GM18907 (cell line): Measurements from ENCODE around the gene APOBEC3C.
"Not testable (repeated sequence)": the region's sequence is repeated elsewhere in the genome, so short reads cannot be mapped to it uniquely, and the experiment has no call there.

Experiments used
- ATAC-seq: cut with Tn5 transposase; IDR thresholded peaks from one replicate; pipeline ENCODE4 v1.9.1; 2021; ENCODE audit warnings: mild to moderate bottlenecking, moderate library complexity; ENCODE audit not compliant: unreplicated experiment

The APOBEC3C gene

DNA sequence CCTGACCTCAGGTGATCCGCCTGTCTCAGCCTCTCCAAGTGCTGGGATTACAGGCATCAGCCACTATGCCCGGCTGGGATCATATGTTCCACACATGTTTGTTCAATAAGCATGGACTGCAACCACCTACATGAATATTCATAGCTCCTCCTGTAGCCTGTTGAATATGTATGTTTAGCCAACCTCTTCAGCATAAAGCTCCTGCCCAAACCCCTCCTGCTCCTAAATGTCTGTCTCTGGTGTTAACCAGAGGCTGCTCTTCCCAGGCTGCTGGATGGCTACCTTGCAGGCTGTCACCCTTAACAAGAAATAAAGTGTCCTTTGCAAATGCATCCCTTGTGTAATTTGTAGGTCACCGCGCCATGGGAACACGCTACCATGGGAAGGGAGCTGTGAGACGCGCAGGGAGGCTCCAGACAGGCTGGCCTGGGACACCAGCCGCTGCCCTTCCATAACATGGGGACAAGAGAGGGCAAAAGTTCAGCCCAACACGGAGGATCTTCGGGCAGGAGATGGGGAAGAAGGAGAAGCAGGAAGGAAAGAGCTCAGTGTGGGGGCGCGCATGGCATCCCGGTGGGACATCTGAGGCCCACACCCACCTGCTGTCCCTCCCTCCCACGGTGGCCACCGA lies 6.1 kb downstream of the APOBEC3C start:
- not testable (repeated sequence) for ATAC-seq

DNA sequence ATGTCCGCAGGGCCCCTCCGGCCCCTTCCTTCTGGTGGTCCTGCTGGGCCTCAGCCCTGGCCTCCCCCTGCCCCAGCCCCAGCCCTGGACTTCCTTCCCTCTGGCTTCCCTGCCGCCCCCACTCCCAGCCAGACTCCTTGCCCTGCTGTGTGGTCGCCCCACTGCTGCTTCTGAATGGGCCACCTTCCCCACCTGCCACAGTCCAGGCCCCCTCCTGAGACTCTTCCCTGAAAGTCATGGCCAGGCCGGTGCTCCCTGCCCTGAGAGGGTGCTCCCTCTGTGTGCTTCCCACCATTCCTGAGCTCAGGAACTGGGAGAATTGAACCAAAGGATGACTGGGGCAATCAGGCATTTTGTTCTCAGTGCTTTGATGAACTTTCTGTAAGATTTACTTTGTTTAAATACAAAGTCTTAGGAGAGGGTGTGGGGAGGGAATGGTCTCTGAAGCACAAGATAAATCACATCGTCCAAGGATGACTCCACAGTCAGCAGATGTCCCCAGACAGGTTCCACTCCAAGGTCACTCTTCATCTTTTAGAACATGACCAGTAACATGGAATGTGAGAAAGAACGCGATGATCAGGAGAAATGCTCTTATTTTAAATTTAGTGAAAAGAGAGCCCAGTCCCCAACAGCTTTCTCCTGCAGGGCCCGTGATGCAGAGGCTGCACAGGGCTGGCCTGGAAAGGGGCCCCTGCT lies 7.6 kb downstream of the APOBEC3C start:
- no peak for ATAC-seq

- ATAC-seq = no peak
These were observed 10.7 kb downstream of the APOBEC3C start for GRCh38 chr22:39024519-39025308.

DNA sequence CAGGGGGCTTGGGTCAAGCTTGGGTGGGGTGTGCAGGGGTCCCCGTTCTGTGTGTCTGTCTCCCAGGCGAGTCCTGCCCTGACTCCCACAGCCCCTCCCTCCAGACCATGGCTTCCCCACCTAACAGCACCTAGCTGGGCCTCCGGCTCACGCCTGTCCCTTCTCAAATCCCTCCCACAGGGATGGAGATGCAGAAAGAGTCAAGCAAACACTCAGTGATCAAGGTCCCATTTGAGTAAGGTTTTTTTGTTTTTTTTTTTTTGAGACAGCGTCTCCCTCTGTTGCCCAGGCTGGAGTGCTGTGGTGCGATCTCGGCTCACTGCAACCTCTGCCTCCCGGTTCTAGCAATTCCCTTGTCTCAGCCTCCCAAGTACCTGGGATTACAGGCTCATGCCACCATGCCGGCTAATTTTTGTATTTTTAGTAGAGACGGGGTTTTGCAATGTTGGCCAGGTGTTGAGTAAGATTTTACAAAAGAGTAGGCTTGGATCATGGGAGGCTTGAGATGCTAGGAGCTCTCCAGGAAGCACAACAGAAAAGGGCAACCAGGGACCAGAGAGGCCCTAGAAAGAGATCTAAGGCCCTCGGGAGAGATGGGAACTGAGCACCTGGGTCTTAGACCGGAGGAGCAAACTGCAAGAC lies 12.6 kb downstream of the APOBEC3C start:
- no peak for ATAC-seq

GRCh38 chr22:39027717-39028116 lies 13.7 kb downstream of the APOBEC3C start:
- ATAC-seq = no peak

DNA sequence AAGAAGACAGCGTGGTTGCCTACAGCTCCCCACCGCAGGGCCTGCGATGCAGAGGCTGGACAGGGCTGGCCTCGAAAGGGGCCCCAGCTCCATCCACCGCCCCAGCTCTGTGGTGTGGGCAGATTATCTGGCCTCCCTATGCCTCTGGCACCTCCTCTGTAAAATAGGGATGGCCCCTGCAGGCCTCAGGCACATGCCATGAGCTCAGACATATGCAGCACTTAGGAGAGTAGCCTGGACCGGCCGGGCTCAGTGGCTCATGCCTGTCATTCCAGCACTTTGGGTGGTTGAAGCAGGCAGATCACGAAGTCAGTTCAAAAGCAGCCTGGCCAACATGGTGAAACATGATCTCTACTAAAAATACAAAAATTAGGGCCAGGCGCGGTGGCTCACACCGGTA lies 14.2 kb downstream of the APOBEC3C start:
- no peak for ATAC-seq

GRCh38 chr22:39029227-39029626 lies 15.2 kb downstream of the APOBEC3C start:
- no peak for ATAC-seq

- ATAC-seq = no peak
These were observed 16.6 kb downstream of the APOBEC3C start for GRCh38 chr22:39030705-39031104.

DNA sequence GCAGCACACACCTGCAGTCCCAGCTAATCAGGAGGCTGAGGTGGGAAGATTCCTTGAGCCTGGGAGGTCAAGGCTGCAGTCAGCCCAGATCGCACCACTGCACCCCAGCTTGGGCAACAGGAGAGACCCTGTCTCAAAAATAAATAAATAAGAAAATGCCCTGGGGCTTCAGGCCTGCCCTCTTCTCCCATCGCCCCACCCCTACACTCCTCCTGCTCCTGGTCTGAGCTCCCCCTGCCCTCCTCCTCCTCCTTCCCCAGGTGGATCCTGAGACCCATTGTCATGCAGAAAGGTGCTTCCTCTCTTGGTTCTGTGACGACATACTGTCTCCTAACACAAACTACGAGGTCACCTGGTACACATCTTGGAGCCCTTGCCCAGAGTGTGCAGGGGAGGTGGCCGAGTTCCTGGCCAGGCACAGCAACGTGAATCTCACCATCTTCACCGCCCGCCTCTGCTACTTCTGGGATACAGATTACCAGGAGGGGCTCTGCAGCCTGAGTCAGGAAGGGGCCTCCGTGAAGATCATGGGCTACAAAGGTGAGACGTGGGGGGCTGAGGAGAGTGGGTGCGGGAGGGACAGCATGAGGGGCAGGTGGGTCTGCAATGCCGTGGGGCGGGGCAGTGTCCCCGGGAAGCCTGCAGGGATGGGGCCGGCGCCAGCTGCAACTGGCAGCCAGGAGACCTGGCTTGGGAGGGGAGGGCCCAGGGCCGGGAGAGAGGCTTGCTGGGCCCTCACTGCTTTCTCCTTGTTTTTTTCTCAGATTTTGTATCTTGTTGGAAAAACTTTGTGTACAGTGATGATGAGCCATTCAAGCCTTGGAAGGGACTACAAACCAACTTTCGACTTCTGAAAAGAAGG lies 17.6 kb downstream of the APOBEC3C start:
- ATAC-seq = not testable (repeated sequence)

DNA sequence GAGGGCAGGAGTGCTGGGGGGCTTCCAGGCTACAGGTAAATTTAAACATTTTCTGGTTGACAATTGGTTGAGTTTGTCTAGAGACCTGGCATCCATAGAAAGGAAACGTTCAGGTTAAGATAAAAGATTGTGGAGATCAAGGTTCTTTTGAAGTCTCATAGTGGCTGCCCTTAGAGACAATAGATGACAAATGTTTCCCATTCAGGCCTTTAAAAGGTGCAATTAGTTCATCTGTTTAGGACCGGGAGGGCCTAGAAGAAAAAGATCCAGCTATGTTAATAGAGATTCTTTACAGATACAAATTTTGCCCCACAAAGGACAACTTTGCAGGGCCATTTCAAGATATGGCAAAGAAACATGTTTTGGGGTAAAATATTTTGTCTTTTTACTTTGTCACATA lies 23.0 kb downstream of the APOBEC3C start:
- ATAC-seq = not testable (repeated sequence)

GRCh38 chr22:39039306-39040126 lies 25.5 kb downstream of the APOBEC3C start:
- ATAC-seq = no peak

DNA sequence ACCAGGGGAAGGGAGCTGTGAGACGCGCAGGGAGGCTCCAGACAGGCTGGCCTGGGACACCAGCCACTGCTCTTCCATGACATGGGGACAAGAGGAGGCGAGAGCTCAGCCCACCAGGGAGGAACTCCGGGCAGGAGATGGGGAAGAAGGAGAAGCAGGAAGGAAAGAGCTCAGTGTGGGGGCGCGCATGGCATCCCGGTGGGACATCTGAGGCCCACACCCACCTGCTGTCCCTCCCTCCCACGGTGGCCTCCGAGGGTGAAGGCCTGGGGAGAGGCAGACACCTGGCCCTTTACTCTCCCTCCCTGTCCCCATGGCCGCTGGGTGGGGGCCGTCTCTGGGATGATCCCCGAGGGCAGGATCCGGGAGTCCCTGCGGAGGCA lies 26.1 kb downstream of the APOBEC3C start:
- peak; percentile 18 for ATAC-seq

- ATAC-seq = peak; percentile 73
These were observed 26.7 kb downstream of the APOBEC3C start, which contains the start of gene APOBEC3F for GRCh38 chr22:39040538-39041296. Gene APOBEC3F, plus strand, starts transcription at chr22:39040864. Its CDS starts 97 bp downstream, at chr22:39040961.

DNA sequence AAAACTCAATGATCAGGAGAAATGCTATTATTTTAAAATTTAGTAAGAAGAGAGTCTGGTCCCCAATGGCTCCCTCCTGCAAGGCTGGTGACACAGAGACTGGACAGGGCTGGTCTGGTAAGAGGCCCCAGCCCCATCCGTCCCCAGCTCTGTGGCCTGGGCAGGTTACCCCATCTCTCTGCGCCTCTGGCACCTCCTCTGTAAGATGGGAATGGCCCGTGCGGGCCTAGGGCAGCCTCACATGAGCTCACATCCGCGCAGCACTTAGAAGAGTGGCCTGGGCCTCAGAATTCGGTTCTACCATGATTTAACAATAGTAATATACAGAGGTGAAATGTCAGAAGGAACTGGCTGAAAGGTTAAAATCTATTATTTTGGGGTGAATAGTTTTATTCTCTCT lies 27.9 kb downstream of the APOBEC3C start:
- ATAC-seq = no peak

GRCh38 chr22:39043063-39043462 lies 29.0 kb downstream of the APOBEC3C start:
- ATAC-seq = not testable (repeated sequence)

GRCh38 chr22:39045136-39045535 lies 31.1 kb downstream of the APOBEC3C start:
- not testable (repeated sequence) for ATAC-seq

DNA sequence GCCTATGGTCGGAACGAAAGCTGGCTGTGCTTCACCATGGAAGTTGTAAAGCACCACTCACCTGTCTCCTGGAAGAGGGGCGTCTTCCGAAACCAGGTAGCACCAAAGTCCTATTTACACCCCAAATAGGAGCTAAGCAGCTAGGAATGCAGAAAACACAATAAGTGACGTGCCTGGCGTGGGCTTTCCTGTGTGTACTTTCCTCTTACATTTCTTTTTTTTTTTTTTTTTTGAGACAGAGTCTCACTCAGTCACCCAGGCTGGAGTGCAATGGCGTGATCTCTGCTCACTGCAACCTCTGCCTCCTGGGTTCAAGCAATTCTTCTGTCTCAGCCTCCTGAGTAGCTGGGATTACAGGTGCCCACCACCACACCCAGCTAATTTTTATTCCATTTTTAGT lies 35.4 kb downstream of the APOBEC3C start:
- not testable (repeated sequence) for ATAC-seq

DNA sequence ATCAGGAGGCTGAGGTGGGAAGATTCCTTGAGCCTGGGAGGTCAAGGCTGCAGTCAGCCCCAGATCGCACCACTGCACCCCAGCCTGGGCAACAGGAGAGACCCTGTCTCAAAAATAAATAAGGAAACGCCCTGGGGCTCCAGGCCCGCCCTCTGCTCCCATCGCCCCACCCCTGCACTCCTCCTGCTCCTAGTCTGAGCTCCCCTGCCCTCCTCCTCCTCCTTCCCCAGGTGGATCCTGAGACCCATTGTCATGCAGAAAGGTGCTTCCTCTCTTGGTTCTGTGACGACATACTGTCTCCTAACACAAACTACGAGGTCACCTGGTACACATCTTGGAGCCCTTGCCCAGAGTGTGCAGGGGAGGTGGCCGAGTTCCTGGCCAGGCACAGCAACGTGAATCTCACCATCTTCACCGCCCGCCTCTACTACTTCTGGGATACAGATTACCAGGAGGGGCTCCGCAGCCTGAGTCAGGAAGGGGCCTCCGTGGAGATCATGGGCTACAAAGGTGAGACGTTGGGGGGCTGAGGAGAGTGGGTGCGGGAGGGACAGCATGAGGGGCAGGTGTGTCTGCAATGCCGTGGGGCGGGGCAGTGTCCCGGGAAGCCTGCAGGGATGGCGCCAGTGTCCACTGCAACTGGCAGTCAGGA lies 37.9 kb downstream of the APOBEC3C start:
- ATAC-seq = not testable (repeated sequence)
